NCI-H2171 (cell line): Measurements from ENCODE around the gene ANXA6.

ENCODE experiments used
- DNase-seq: peaks from one replicate; lab custom pipeline; 2025; lab: John Stamatoyannopoulos, UW

The ANXA6 gene

DNA sequence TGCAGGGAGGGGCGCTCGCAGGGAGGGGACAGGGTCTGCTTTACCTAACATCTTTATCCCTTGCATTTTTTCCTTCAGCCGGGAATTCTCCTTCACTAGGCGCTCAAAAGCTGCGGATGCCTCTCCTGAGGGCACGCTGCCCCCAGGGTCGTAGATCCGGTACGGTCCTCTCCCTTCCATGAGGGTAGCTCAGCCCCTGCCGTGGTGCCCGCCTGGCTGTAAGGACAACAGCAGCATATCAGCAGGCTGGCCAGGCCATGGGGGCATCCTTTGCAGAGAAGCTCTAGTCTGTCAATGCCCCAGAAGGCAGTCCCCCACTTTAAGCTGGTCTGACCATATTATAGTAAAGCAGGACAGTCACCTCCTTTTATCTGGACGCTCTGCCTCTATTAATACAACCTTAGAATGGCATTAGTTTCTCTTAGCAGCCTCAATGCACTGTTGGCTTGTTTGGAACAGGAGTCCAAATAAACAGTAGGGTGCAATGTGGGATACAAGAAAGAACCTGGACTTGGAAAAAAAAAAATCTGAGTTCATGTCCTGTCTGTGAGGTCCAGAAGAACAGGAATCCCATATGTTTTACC is 92.6 kb downstream of the ANXA6 start:
- DNase-seq, result no peak

DNA sequence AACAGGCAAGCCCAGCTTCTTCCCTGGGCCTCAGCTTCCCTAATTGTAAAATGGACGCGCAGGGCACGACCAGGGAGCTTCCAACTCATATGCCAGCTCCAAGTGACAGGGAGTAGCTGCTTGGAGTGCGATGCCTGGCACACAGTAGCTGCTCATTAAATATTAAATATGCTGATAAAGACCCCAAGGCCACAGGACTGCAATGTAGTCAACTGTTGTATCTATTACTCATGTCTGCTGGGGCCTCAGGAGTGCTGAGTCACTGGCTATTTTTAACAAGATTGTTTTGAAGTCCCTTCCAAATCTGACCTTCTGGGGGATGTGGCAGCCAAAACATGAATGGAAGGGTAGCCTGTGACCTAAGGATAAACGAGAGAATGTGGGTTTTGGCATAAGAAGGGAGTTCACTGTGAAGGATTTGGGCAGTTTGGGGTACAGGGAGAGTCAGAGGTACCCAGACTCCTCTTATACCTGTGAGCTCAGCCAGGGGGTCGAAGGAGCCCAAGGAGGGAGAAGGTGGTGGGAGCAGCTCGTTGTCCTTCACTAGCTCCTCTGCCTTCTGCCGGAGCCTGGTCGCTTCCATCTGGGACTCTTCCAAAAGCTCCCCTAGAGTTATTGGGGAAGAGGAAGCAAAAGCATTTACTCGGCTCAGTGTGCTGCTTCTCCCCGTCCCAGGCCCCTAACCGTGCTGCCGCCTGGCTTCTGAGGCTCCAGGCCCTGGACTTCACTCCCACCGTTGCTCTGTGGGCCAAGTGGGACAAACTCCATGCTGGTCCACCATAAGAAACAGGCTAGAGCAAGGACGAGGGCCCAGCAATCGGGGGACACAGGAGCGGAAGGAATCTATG is 94.2 kb downstream of the ANXA6 start:
- no peak for DNase-seq

DNA sequence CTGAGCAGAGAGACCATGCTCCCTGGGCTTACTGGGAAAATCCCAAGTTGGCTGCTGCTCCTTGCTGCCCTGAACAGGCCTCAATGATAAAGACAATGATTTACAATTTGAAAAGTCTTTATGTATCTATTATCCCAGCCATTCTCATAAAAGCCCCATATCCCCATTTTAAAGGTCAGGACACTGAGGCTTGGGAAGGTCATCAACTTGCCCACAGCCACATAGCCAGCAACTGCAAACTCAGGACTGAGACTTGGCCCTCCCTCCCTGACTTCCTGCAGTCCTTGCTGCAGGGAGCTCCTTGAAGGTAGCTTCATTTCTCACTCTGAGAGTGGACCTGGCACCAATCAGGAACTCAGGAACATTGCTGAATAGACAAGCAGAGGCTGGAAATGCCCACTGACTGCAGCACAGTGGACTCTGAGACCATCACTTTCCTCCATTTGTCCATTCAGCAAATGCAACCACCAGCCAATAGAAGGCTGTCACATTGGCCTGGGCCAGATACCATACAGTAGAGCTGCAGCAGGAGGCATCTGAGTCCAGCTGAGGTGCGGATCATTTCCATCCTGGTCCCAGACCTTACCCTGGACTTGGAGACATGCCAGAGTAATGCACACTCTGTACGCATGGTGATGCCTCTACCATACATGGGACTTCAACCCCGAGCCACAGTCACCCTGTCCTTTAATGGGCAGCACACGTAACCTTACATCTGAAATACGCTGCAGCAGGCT is 95.0 kb downstream of the ANXA6 start:
- no peak for DNase-seq

DNA sequence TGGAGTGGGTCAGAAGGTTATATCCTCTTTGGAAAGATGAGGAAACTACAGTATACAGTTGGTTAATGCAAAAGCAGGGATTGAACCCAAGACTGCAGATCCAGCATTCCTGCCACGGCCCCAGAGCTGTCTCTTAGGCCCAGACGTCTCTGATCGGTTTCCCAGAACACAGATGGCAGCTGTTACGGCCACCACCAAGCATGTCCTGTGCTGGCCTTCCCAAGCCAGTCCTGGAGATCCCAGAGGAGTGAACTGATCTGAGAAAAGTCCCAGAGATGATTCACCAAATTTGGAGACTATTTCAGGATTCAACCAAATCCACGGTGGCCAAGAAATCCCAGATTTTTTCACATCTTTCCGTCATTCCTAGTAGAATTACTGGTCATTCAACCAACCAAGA is 96.8 kb downstream of the ANXA6 start:
- DNase-seq, result no peak

DNA sequence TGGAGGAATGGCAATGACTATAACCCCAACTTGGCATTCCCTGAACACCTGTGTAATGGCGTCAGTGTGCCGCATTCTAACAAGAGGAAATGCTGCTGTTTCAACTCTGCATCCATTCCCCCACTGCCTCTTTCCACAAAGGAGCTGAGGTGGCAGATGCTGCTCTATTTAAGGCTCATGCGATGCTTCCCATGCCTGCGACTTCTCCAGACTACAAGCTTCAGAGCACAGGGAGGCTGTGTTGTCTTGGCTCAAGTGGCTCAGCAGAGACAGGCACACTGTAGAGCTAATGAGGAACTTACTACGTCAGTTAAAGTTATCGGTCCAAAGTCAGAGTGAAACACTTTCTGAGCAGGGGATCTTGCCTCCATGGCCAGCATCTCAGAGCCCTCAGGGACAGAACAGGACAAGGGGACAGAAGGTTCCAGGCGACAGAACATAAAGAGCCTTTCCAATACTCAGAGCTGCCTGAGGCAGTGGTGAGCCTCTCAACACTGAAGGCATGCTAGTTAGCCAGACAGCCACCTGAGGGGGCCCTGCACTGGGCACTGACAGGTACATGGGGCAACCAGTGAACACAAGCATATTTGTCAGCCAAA is 98.6 kb downstream of the ANXA6 start:
- DNase-seq, result no peak

DNA sequence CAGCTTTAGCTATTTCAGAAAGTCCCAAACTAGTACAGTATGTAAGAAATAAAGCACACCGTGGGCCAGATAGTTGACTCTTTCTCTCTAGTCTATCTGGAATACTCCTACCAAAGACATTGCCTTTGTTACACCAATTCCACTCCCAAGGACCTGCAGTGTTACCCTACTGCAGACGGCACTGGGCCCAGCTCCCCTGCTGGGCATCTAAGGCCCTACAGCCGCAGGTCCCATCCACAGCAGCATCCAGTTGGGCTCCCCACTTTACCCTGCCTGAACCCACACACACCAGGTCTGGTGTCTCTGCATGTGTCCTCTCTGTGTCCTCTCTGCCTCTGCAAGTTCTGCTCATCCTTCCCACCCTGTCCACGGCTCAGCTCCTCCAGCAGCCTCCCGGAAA is 99.3 kb downstream of the ANXA6 start:
- no peak for DNase-seq

DNA sequence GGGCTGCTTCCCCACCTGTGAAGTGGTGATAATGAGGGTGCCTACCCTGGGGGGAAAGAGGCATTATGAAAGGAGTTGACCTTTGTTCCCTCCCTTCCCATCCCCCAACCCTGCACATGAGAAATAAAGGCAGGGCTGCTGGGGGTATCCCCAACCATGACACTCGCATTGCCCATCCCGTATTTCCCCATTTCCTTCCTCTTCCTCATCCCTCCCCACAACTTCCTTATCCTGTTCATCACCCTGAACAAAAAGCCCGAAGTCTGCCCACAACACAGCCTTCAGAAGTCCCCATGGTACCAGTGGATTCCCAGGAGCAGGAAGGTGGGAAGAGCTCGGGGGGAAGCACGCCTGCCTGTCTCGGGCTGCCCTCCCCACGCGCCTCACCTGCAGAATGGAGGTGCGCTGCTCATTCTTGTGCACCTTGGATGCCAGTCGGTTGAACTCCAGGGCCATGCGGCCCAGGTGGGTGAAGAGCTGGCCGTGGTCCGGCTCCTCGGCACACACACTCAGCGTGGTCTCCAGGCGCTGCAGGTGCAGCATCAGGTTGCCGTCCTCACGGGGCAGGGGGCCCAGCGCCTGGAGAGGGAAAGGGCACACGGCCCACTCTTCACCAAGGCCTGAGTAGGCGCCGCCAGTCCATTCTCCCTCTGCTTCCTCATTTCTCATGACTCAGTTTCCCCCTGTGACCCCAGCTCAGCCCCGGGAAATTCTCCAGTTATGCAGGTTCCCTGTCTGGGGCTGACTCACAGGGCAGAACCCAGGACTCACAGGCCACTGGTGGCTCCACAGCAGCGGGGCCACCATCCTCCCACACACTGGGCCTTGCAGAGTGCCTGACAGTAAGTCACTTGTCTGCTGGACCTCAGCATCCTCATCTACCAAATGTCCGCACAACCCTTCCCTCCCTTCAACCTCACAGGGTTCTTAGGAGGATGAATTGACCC is 100.9 kb downstream of the ANXA6 start:
- DNase-seq, result no peak

DNA sequence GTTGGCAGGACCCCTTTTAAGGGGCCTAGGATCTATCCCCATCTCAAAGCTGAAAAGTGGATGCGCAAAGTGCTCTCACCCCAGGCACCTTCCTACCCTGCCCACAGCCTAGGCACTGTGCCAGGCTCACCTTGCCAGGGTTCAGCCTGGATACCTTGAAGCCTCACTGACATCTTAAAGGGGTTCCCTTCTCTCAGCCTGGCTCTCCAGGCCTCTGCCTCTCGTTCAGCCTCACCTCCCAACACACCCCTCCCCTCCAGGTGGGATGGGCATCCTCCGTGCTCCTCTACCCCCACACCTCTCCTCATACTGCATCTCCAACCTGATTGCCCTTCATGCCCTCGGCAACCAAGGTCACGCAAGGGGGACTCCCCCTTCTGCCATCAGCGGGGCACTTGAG is 102.2 kb downstream of the ANXA6 start:
- no peak for DNase-seq

DNA sequence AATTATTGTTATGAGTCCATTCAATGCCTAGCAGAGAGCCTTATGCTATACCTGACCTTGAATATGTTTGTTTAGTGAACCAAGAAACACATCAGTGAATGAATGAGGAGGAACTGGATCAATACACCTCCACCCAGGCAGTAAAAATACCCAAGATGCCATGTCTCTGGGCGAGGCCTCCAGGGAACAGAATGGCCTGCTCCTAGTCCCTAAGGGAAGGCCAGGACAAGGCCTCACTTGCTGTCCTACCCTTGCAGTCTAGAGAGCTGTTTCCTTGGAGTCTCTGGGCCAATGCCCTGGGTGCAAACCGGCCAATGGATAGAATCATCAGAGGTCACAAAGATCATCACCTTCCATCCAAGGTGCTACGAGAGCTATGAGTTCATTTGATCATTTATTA is 102.9 kb downstream of the ANXA6 start:
- DNase-seq, result no peak

DNA sequence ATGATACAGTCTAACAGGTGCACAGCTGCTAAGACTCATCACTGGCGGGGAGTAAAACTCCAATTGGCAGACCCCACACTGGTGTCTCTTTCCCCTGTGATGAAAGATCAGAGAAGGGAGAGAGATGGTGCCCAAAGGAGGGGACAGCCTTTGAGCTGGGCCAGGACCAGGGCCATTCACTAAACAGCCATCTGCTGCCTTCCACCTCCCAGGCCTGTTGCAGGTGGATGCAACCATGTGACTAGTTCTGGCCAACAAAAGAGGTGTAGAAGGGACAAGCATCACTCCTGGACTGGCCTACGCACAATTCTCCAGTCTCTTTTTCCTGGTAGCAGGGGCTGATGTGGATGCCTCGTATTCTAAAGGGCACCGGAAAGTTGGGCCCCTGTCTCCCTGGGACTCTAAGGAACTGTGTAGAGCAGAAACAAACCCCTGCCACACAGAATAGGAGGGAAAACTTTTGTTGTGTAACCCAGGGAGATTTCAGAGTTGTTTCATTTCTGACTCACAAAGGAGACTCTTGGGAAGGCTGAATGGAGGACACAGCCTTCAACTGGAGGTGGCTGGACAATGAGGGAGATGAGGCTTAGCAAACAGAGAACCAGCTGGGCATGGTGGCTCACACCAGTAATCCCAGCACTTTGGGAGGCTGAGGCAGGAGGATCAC is 103.7 kb downstream of the ANXA6 start:
- no peak for DNase-seq

DNA sequence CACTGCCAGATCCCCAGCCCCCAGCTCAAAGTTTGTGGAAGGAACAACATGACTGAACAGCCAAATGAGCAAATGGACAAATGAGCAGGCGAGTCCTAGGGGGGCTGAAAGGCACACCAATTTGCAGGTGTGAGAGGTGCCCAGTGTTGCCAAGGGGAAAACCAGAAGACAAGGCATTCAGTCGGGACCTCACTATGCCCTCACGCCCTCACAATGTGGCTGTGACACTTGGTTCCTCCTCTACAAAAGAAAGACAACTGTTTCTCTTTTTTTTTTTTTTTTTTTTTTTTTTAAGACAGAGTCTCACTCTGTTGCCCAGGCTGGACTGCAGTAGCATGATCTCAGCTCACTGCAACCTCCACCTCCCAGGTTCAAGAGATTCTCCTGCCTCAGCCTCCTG is 104.7 kb downstream of the ANXA6 start:
- no peak for DNase-seq

DNA sequence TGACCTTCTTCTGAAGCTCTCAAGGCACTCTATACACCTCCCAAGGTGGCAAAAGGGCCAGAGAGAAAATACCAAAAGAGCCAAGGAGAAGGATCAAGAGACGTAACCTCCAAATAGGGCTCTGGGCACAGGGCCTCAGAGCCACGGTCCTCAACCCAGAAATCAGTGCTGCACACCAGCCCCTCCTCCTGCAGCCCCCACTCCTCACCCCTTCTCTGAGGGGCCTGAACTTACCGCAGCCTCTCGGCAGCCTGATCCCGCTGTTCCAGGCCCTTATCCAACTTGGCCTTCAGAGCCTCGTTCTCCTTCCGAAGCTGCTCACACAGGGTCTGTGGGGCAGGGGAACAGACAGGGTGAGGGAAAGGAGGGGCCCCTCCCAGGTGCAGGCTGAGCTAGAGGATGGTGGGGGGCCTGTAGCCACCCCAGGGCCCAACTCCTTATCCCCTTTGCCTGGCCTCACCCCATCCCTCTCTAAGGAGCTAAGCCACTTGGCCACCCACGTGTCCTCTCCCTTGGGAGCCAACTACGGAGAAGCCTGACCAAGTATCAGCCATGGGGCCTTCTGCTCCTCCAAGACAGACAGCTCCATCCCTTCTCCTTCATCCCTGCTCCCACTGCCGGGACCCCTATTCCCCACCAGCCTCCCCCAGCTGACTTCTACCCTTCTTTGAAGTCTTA is 105.5 kb downstream of the ANXA6 start:
- no peak for DNase-seq

DNA sequence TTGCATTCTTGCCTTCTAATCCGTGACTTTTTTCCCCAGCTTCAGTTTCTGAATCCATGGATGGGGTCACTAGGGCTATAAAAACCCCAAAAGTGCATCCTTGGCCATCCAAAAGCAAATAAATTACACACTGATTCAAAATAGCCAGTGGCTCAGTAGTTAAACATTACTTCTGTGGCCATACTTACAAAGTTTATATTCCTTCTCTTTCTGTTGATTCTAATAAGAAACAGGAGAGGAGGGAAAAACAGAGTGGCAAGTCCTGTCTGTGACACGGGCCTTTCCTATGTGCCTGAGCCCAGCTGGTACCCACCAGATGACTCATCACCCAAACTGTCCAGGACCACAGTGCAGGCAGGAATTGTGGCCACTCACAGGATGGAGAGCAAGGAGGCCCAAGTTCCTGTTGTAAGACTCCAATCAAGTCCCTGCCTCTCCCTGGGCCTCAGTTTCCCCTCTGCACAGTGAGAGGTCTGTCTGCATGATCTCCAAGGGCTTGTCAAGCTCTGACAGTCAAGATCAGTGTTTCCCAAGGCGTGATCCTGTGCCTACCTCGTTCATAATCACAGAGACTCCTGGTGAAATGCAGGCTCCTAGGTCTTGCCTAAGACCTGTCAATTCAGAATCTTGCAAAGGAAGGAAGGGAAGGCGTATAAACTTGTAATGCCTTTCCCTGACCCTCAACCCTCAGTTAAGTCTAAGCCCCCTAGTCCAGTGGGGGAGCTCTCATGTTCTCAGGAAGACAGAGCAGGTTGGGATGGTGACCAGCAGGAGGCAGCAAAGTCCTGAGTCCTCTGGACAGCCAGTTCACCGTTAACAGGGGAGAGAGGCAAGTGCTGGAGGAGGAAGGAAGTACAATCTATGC is 106.3 kb downstream of the ANXA6 start:
- no peak for DNase-seq
